GM13976 (cell line): ENCODE results near the gene BRI3.

Experiments used
- DNase-seq: peaks from one replicate; pipeline ENCODE4 v3.0.0; 2012; ENCODE audit warnings: low spot score
- CTCF ChIP-seq: IDR thresholded peaks from 2 replicates; pipeline ENCODE4 v1.5.1; 2012; ENCODE audit warnings: borderline replicate concordance, mild to moderate bottlenecking; ENCODE audit not compliant: insufficient read depth; ENCODE audit errors: extremely low read depth, missing control alignments, control extremely low read depth
- in situ Hi-C: fragments of 300-500 bp; cut with MboI; formaldehyde crosslinking; loops from one replicate; pipeline ENCODE4 v1.12.0; 2022; ENCODE audit warnings: low sequenced_read_pairs, mixed read lengths, inconsistent platforms; ENCODE audit not compliant: unreplicated experiment

Gene BRI3

DNA sequence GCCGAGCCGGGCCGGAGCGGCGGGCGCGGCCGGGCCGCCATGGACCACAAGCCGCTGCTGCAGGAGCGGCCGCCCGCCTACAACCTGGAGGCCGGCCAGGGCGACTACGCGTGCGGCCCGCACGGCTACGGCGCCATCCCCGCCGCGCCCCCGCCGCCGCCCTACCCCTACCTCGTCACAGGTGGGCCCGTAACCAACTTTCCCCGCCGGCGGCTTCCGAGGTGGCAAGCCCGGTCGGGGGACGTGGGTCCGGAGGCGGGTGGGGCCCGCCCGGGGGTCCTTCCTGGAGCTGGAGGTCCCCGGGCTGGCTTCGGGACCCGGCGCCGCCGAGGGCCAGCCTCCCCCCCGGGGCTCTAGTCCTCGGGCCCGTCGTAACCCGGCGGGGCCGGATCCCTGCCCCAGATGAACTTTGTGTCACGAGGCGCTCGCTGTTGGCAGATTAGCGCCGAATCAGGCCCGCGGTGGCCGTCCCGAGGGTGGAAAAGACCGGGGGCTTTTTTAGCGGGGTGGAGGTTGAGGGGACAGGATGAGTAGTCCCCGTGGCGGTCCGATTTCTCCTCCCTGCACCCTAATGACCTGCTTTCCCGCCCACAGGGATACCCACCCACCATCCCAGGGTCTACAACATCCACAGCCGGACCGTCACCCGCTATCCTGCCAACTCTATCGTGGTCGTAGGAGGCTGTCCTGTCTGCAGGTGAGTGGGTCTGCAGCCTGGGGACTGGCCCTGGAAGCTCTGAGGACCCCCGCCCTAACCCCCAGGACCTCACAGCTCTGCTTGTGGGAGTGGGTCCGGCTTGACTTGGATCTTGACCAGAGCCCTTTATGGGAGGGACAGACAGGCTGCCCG is 496 bp downstream of the BRI3 start:
- no peak for DNase-seq
- TF ChIP-seq CTCF, result no peak
- in situ Hi-C loops, result no loop called here

DNA sequence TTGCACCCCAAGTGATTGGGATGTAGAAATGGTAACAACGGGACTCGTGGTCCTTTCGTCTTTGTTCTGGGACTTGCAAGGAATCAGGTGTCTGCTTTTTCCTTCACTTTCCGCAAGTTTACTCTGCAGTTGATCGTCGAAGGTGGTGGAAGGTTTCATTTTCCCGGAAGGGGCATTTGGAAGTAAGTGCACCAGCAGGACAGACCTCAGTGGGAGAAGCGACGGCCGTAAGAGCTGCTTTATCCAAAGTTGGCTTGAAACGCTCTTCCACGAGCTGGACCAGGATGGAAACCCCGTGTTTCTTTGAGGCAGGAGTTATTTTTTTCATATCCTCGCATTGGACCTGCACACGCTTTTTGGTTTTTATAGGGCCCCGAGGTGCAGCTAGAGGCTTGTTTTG is 1.2 kb downstream of the BRI3 start:
- no peak for DNase-seq
- in situ Hi-C loops, result no loop called here
- no peak for TF ChIP-seq CTCF

DNA sequence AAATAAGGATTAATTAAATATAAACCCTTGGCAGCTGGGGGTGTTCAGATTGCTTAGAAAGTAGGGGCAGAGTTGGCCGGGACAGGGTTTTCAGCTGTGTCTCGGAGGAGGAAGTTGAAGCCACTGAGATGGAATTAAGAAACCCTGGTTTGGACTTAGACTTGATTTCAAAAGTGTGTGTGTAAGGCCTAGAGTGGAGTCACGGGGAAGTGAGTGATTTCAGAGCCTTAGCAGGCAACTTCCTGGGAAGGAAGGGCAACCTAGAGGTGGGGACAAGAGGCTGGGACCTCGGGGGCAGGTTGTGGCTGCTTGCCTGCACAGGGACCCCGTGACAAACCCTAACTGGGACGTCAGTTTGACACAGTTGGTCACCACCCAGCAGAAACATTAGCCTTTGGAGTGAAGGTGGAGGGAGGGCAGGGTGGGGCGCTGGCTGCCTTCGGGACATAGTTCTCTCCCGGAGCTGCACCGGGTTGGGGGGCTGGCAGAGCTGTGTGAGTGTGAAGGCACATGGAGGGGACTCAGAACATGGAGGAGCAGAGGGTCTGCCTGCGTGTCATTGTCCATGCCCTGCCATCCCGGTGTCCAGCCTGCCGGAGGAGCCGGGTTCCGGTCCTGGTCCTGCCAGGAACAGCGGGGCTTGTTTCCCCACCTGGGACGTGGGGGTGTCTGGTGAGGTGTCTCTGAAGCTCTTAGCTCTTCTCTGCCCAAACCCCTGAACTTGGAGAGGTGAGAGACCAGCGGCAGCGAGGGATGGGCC is 1.8 kb downstream of the BRI3 start:
- in situ Hi-C loops, result no loop called here
- TF ChIP-seq CTCF, result no peak
- no peak for DNase-seq

- in situ Hi-C loops, result no loop called here
- no peak for TF ChIP-seq CTCF
- DNase-seq, result no peak
These were observed 2.4 kb downstream of the BRI3 start for GRCh38 chr7:98283887-98284222.

- no peak for DNase-seq
- TF ChIP-seq CTCF, result no peak
- in situ Hi-C loops, result no loop called here
These were observed 3.0 kb downstream of the BRI3 start for GRCh38 chr7:98284335-98285036.
